ENCODE measurements around the gene OASL. TPM values are rescaled to one million over a fixed set of nuclear protein-coding genes. Genes with fewer than 3 reads are reported as not detected.
"Not testable (repeated sequence)": the region's sequence is repeated elsewhere in the genome, so short reads cannot be mapped to it uniquely, and the experiment has no call there.

The OASL gene
- total RNA-seq, 1 donor from 2014 or later: not detected

- peaks cover 3% of the 10 kb centered on the region for H3K36me3 Mint-ChIP-seq (ENCODE audit: low read depth, unreplicated experiment)
- TF ChIP-seq CTCF (IDR thresholded peaks at IDR 0.05; ENCODE audit: unreplicated experiment): no peak
- no peak for DNase-seq (ENCODE audit: low spot score)
- H3K27ac Mint-ChIP-seq (ENCODE audit: unreplicated experiment): no peak overlapping the region
- no peaks in the 10 kb centered on the region for H3K27me3 Mint-ChIP-seq (ENCODE audit: unreplicated experiment)
- H3K9me3 Mint-ChIP-seq (ENCODE audit: unreplicated experiment): no peaks in the 10 kb centered on the region
- H3K4me3 Mint-ChIP-seq (ENCODE audit: unreplicated experiment): no peak overlapping the region
- H3K4me1 Mint-ChIP-seq (ENCODE audit: unreplicated experiment): peaks cover 6% of the 10 kb centered on the region
Observed at GRCh38 chr12:121085506-121086353, 46.7 kb upstream of the OASL start.

- Mint-ChIP-seq H3K27ac (ENCODE audit: unreplicated experiment) (no peak overlapping the region), H3K4me3 (ENCODE audit: unreplicated experiment) (no peak overlapping the region), H3K4me1 (ENCODE audit: unreplicated experiment) (peaks cover 6% of the 10 kb centered on the region), H3K9me3 (ENCODE audit: unreplicated experiment) (no peaks in the 10 kb centered on the region), H3K36me3 (ENCODE audit: low read depth, unreplicated experiment) (peaks cover 5% of the 10 kb centered on the region), H3K27me3 (ENCODE audit: unreplicated experiment) (no peaks in the 10 kb centered on the region)
- no peak for DNase-seq (ENCODE audit: low spot score)
- TF ChIP-seq CTCF (IDR thresholded peaks at IDR 0.05; ENCODE audit: unreplicated experiment): no peak
Observed at GRCh38 chr12:121085069-121085468, 46.0 kb upstream of the OASL start.

- no peaks in the 10 kb centered on the region for H3K9me3 Mint-ChIP-seq (ENCODE audit: unreplicated experiment)
- H3K27me3 Mint-ChIP-seq (ENCODE audit: unreplicated experiment): no peaks in the 10 kb centered on the region
- H3K36me3 Mint-ChIP-seq (ENCODE audit: low read depth, unreplicated experiment): peaks cover 6% of the 10 kb centered on the region
- no peak overlapping the region for H3K27ac Mint-ChIP-seq (ENCODE audit: unreplicated experiment)
- no peak for TF ChIP-seq CTCF (IDR thresholded peaks at IDR 0.05; ENCODE audit: unreplicated experiment)
- no peak overlapping the region for H3K4me3 Mint-ChIP-seq (ENCODE audit: unreplicated experiment)
- H3K4me1 Mint-ChIP-seq (ENCODE audit: unreplicated experiment): peaks cover 6% of the 10 kb centered on the region
- no peak for DNase-seq (ENCODE audit: low spot score)
Observed at GRCh38 chr12:121084229-121084628, 45.2 kb upstream of the OASL start.

GRCh38 chr12:121080909-121081308 is 41.9 kb upstream of the OASL start:
- Mint-ChIP-seq H3K9me3 (ENCODE audit: unreplicated experiment) (no peaks in the 10 kb centered on the region), H3K4me1 (ENCODE audit: unreplicated experiment) (no peaks in the 10 kb centered on the region), H3K27ac (ENCODE audit: unreplicated experiment) (no peak overlapping the region), H3K36me3 (ENCODE audit: low read depth, unreplicated experiment) (peaks cover 3% of the 10 kb centered on the region), H3K27me3 (ENCODE audit: unreplicated experiment) (no peaks in the 10 kb centered on the region), H3K4me3 (ENCODE audit: unreplicated experiment) (no peak overlapping the region)
- DNase-seq (ENCODE audit: low spot score): no peak
- no peak for TF ChIP-seq CTCF (IDR thresholded peaks at IDR 0.05; ENCODE audit: unreplicated experiment)

GRCh38 chr12:121079736-121080272 is 40.8 kb upstream of the OASL start:
- no peaks in the 10 kb centered on the region for H3K9me3 Mint-ChIP-seq (ENCODE audit: unreplicated experiment)
- TF ChIP-seq CTCF (IDR thresholded peaks at IDR 0.05; ENCODE audit: unreplicated experiment): no peak
- DNase-seq (ENCODE audit: low spot score): no peak

GRCh38 chr12:121077440-121077839 is 38.4 kb upstream of the OASL start:
- H3K36me3 Mint-ChIP-seq (ENCODE audit: low read depth, unreplicated experiment); H3K27ac Mint-ChIP-seq (ENCODE audit: unreplicated experiment); H3K9me3 Mint-ChIP-seq (ENCODE audit: unreplicated experiment); DNase-seq (ENCODE audit: low spot score); H3K4me3 Mint-ChIP-seq (ENCODE audit: unreplicated experiment); H3K27me3 Mint-ChIP-seq (ENCODE audit: unreplicated experiment); H3K4me1 Mint-ChIP-seq (ENCODE audit: unreplicated experiment): not testable (repeated sequence)

More at GRCh38 chr12:121079736-121080272, 40.8 kb upstream of the OASL start:
- Mint-ChIP-seq H3K27me3 (ENCODE audit: unreplicated experiment) (peaks cover 2% of the 10 kb centered on the region), H3K4me1 (ENCODE audit: unreplicated experiment) (no peaks in the 10 kb centered on the region), H3K27ac (ENCODE audit: unreplicated experiment) (peak overlapping the region; percentile 67), H3K36me3 (ENCODE audit: low read depth, unreplicated experiment) (peaks cover 3% of the 10 kb centered on the region), H3K4me3 (ENCODE audit: unreplicated experiment) (no peak overlapping the region)

- not testable (repeated sequence) for H3K4me1 Mint-ChIP-seq (ENCODE audit: unreplicated experiment); H3K36me3 Mint-ChIP-seq (ENCODE audit: low read depth, unreplicated experiment); H3K4me3 Mint-ChIP-seq (ENCODE audit: unreplicated experiment); H3K27ac Mint-ChIP-seq (ENCODE audit: unreplicated experiment); H3K27me3 Mint-ChIP-seq (ENCODE audit: unreplicated experiment); H3K9me3 Mint-ChIP-seq (ENCODE audit: unreplicated experiment); DNase-seq (ENCODE audit: low spot score)
Observed at GRCh38 chr12:121075911-121076310, 36.9 kb upstream of the OASL start.

Data from endothelial cell (in vitro differentiated cells).